GM12878 (cell line): ENCODE measurements around the gene HOXD13. TPM values are rescaled to one million over a fixed set of nuclear protein-coding genes. Genes with fewer than 3 reads are reported as not detected.

Experiments
- ATAC-seq: fragments of 200-7000 bp; cut with Tn5 transposase; 3 replicates; pipeline ENCODE4 v1.9.1; 2020; ENCODE audit warnings: mild to moderate bottlenecking, moderate library complexity
- BruUV-seq: library from RNA; stranded (reverse); fragments of 400-500 nt; replicated peaks from 2 replicates; lab custom pipeline; 2021; lab: Mats Ljungman, UMichigan
- CTCF ChIA-PET: fragments of 300-600 bp; sonication (Branson Sonifier 250); formaldehyde crosslinking; extraction: SDS; loops from one replicate; lab custom pipeline; 2021; ENCODE audit warnings: inconsistent platforms; lab: Yijun Ruan, JAX
- POLR2A ChIA-PET: fragments of 350-600 bp; formaldehyde crosslinking; extraction: SDS; loops from one replicate; lab custom pipeline; 2021; ENCODE audit warnings: inconsistent platforms; lab: Charles Lee
- RAD21 ChIA-PET: fragments of 300-600 bp; sonication (Branson Sonifier 250); formaldehyde crosslinking; loops from one replicate; lab custom pipeline; 2023; ENCODE audit warnings: antibody characterized with exemption; ENCODE audit not compliant: unreplicated experiment; lab: Charles Lee
- SMC1A ChIA-PET: fragments of 300-600 bp; sonication (Branson Sonifier 250); formaldehyde crosslinking; loops from one replicate; lab custom pipeline; 2023; ENCODE audit not compliant: unreplicated experiment, uncharacterized antibody; lab: Charles Lee
- DNase-seq: peaks from one replicate; pipeline ENCODE4 v3.0.0-alpha.2; 2011; ENCODE audit warnings: low read depth, low spot score
- FAIRE-seq: peaks from 3 replicates; lab custom pipeline; 2011; peaks lifted over from hg19 to GRCh38; lab: Jason Lieb, UNC
- H2AFZ ChIP-seq: 2 replicates; pipeline ENCODE4 v1.6.0; 2011; ENCODE audit warnings: low read depth, low read length, control low read depth; ENCODE audit not compliant: control insufficient read depth
- H3K27ac ChIP-seq: 2 replicates; pipeline ENCODE4 v1.5.1; 2011; ENCODE audit warnings: control low read depth; ENCODE audit not compliant: control insufficient read depth, insufficient read depth
- H3K27me3 ChIP-seq, 2 experiments: replicated peaks in 1 of 2; 2 replicates each; pipeline versions ENCODE4 v1.6.0 to v1.6.1; 2011; ENCODE audit warnings: low read length in 1 of 2; ENCODE audit not compliant: control insufficient read depth in 2 of 2, insufficient read depth in 2 of 2
- H3K36me3 ChIP-seq, 2 experiments: 2 replicates each; pipeline ENCODE4 v1.5.1; 2011; ENCODE audit warnings: low read length in 1 of 2; ENCODE audit not compliant: control insufficient read depth in 2 of 2, insufficient read depth in 2 of 2
- H3K4me1 ChIP-seq: 2 replicates; pipeline ENCODE4 v1.6.1; 2011; ENCODE audit warnings: mild to moderate bottlenecking, low read length, moderate library complexity, mixed read lengths; ENCODE audit not compliant: control insufficient read depth, insufficient read depth
- H3K4me2 ChIP-seq: 2 replicates; pipeline ENCODE4 v1.6.0; 2011; ENCODE audit warnings: control low read depth; ENCODE audit not compliant: control insufficient read depth, insufficient read depth
- H3K4me3 ChIP-seq: fragments of 200-600 bp; sonication (generic); 2 replicates; pipeline ENCODE4 v1.5.1; 2016
- H3K79me2 ChIP-seq: 2 replicates; pipeline ENCODE4 v1.6.0; 2011; ENCODE audit warnings: low read length; ENCODE audit not compliant: control insufficient read depth, insufficient read depth
- H3K9ac ChIP-seq: 2 replicates; pipeline ENCODE4 v1.8.0; 2011; ENCODE audit warnings: low read length, control low read depth, mixed read lengths; ENCODE audit not compliant: control insufficient read depth, insufficient read depth
- H3K9me3 ChIP-seq: replicated peaks from 3 replicates; pipeline ENCODE4 v1.5.1; 2011; ENCODE audit warnings: mild to moderate bottlenecking, low read length; ENCODE audit not compliant: control insufficient read depth, insufficient read depth
- H4K20me1 ChIP-seq: 2 replicates; pipeline ENCODE4 v1.6.0; 2011; ENCODE audit not compliant: control insufficient read depth, insufficient read depth
- EZH2 ChIP-seq: IDR thresholded peaks from 2 replicates; pipeline ENCODE4 v1.6.1; 2012; ENCODE audit warnings: low read depth, mild to moderate bottlenecking, control low read depth, inconsistent platforms, low read length, borderline replicate concordance; ENCODE audit not compliant: control insufficient read depth
- MTA3 ChIP-seq: IDR thresholded peaks from 2 replicates; pipeline ENCODE4 v1.6.1; 2012; ENCODE audit warnings: low read length, inconsistent platforms, borderline replicate concordance
- NR2C2 ChIP-seq: IDR thresholded peaks from 2 replicates; pipeline ENCODE4 v1.6.1; 2011; ENCODE audit warnings: borderline replicate concordance, low read depth; ENCODE audit not compliant: control insufficient read depth, insufficient read length
- PAX5 ChIP-seq: IDR thresholded peaks from 2 replicates; pipeline ENCODE4 v1.6.1; 2011; ENCODE audit warnings: low read depth, low read length, borderline replicate concordance
- POLR2AphosphoS2 ChIP-seq: IDR thresholded peaks from 2 replicates; pipeline ENCODE4 v1.6.1; 2011; ENCODE audit warnings: low read depth, mild to moderate bottlenecking, low read length, improper control_type of control experiment, moderate library complexity
- ZBED1 ChIP-seq: IDR thresholded peaks from 2 replicates; pipeline ENCODE4 v1.6.1; 2016; ENCODE audit warnings: borderline replicate concordance
- WGBS: methylation state at CpG from one replicate; pipeline ENCODE4 v1.1.6; 2016; ENCODE audit warnings: low lambda C conversion rate; ENCODE audit not compliant: insufficient replicate concordance, insufficient coverage; ENCODE audit errors: missing lambda C conversion rate; 5-methylcytosine and 5-hydroxymethylcytosine counted together
- in situ Hi-C: fragments of 300-500 bp; cut with MboI; formaldehyde crosslinking; loops from 9 replicates; pipeline ENCODE4 v1.14.3; 2018; ENCODE audit warnings: mixed read lengths
- intact Hi-C: fragments of 100-400 bp; cut with micrococcal nuclease; formaldehyde crosslinking; loops from one replicate; pipeline ENCODE4 v1.14.2; 2022; ENCODE audit not compliant: unreplicated experiment
- polyA plus RNA-seq, 11 experiments: library from polyadenylated mRNA; depleted of rRNA in 4 of 11; unstranded in 6 of 11; stranded (reverse) in 5 of 11; fragments of >200 nt; fragmentation: Nextera tagmentation in 4 of 11; fragmentation: Illumina TruSeq in 1 of 11; extraction: Ambion mirVana in 4 of 11; extraction: Trizol in 1 of 11; gene quantifications; 1 replicate in 1 of 11; 2 replicates in 10 of 11; pipeline versions ENCODE4 v1.2.1 to v1.2.3, GENCODE V29; 2011 to 2016; ENCODE audit warnings: inconsistent platforms in 2 of 11, missing spikeins in 2 of 11, low read depth in 1 of 11
- total RNA-seq, 4 experiments: library from RNA; depleted of rRNA in 3 of 4; stranded (reverse); fragments of >200 nt in 3 of 4; fragmentation: Illumina TruSeq in 1 of 4; extraction: Trizol in 1 of 4; gene quantifications; 2 replicates each; pipeline versions ENCODE4 v1.2.1 to v1.2.3, GENCODE V29; 2013 to 2021

The HOXD13 gene
- total and polyA plus RNA-seq, 10 of the 15 experiments (the other 5 are each of a cell fraction or from before 2014, with no cell fraction given): not detected

DNA sequence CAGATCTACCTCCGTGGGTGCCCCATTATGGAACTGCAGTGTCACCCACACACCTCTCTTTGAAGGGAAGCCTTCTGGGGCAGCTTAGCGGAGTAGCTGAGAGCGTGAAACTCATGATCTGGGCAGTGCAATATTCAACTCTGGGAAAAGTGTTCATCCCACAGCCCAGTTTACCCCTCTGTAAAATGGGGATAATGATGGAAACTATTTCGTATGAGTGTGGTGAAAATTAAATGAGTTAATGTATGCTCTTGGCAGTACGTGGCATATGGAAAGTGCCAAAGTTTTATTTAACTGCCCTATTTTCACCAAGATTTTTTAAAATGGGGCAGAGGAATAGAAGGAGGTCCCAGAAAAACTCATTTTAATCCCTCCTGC lies 20.2 kb upstream of the HOXD13 start:
- Histone ChIP-seq H4K20me1 (no peaks in the 10 kb centered on the region), H3K79me2 (no peaks in the 10 kb centered on the region), H3K27me3 (peaks cover 11 to 47% of the 10 kb centered on the region in 2 experiments), H3K4me1 (no peaks in the 10 kb centered on the region; the same call in 1 of the 2 replicates), H3K36me3 (no peaks in the 10 kb centered on the region), H3K4me3 (no peak overlapping the region), H3K27ac (no peak overlapping the region), H3K9me3 (no peaks in the 10 kb centered on the region; the same call in 1 of the 3 replicates), H3K4me2 (no peak overlapping the region), H2AFZ (no peak overlapping the region), H3K9ac (no peak overlapping the region)
- TF ChIP-seq ZBED1 (no peak), PAX5 (no peak), NR2C2 (no peak), MTA3 (no peak), POLR2AphosphoS2 (no peak)
- 41% methylated on average over 5 of the region's 5 CpGs for WGBS
- ChIA-PET SMC1A (no interaction called here), POLR2A (no interaction called here), RAD21 (no interaction called here), CTCF (no interaction called here)
- ATAC-seq (no peak), DNase-seq (no peak), FAIRE-seq (no peak)
- in situ Hi-C loops: no loop called here
- intact Hi-C loops: no loop called here
- BruUV-seq: no TSS peak

DNA sequence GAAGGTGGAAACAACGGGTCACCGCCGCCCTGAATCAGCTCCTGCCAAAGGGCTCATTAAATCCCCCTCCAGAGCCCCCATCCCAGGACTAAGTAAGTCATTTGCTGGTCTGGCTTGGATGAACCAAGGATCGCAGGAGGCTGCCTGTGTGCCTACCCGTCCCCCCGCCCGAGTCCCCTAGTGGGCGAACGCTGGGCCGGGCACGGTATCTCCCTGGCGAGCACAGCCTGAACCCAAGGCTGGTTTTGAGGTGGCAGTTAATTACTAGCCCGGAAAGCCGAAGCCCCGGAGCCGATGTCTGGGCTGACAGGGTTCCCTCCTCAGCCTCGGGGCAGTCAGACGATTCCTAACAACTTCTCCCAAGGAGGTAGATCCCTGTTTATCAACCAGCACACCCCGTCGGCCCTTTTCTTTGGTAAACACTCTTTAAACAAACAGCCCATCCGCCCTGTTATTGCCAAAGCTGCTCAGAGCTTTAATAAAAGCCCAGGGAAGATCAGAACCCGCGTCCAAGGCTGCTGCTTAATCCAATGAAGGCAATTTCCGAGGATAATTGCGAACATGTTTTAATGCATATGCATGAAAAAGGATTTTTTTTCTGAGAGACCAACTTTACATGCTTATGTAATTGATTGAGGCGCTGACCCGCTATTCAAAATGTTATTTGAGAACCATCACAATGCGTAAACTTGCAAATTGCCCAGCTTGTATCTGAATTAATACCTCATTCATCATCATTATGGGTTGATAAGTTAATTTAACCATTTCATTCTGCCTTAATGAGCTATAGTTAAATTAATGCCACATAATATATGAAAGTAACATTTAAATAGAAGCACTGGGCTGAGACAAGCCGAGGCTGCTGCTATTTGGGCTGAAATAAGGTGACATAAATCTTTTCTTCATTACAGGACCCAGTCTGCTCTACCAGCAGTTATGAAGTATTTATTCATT lies 19.3 kb upstream of the HOXD13 start:
- ChIA-PET POLR2A (interaction anchor here (0.6 kb wide), 1 partner anchor 28 kb away, joined by 7 read pairs; no protein-coding TSS in a partner anchor), RAD21 (no interaction called here), SMC1A (no interaction called here), CTCF (no interaction called here)
- Histone ChIP-seq H2AFZ (no peak overlapping the region), H3K4me1 (no peaks in the 10 kb centered on the region; the same call in 1 of the 2 replicates), H3K79me2 (no peaks in the 10 kb centered on the region), H3K4me2 (no peak overlapping the region), H3K36me3 (no peaks in the 10 kb centered on the region), H3K9ac (no peak overlapping the region), H3K9me3 (no peaks in the 10 kb centered on the region; the same call in 1 of the 3 replicates), H3K4me3 (no peak overlapping the region), H3K27me3 (peaks cover 9 to 39% of the 10 kb centered on the region in 2 experiments), H3K27ac (no peak overlapping the region), H4K20me1 (no peaks in the 10 kb centered on the region)
- intact Hi-C loops (no loop called here), in situ Hi-C loops (no loop called here)
- WGBS: 31% methylated on average over 29 of the region's 29 CpGs
- ATAC-seq (no peak), FAIRE-seq (no peak), DNase-seq (no peak)
- no peak for TF ChIP-seq EZH2
- no TSS peak for BruUV-seq
